Measurements from ENCODE around the gene IDH3B.

The IDH3B gene

GRCh38 chr20:2643708-2644107 is 20.3 kb downstream of the IDH3B start:
- no peak for DNase-seq (ENCODE audit: extremely low spot score)
- CTCF ChIA-PET = interaction anchor here (0.8 to 7.6 kb wide), 2 partner anchors 9 to 121 kb away, joined by 3 to 43 read pairs; no protein-coding TSS in a partner anchor
- POLR2A ChIA-PET = interaction anchor here (0.6 to 1.2 kb wide), 2 partner anchors 10 to 689 kb away, joined by 3 to 5 read pairs; no protein-coding TSS in a partner anchor
- no peak for TF ChIP-seq CTCF (IDR thresholded peaks at IDR 0.05; ENCODE audit: control extremely low read depth, extremely low read depth, low read depth, missing control alignments)

DNA sequence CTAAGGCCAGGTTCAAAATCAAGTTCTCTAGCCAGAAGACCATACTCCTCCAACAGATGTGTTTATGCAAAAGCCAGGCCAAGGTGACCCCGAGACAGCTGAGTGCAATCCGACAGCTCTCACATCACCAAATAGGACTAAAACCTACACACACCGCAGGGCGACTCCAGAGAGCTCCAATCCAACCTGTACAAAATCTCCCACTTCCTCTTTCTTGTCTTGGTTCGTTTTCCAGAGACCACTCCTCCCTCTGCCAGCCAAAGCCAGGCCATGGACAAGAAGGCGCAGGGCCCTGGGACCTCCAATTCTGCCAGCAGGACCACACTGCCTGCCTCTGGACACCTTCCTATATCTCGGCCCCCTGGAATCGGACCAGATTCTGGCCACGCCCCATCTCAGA is 23.1 kb downstream of the IDH3B start:
- CTCF ChIA-PET = interaction anchor here (7.6 kb wide), 1 partner anchor 118 kb away, joined by 43 read pairs; no protein-coding TSS in a partner anchor
- no peak for TF ChIP-seq CTCF (IDR thresholded peaks at IDR 0.05; ENCODE audit: control extremely low read depth, extremely low read depth, low read depth, missing control alignments)
- POLR2A ChIA-PET = no interaction called here
- no peak for DNase-seq (ENCODE audit: extremely low spot score)

DNA sequence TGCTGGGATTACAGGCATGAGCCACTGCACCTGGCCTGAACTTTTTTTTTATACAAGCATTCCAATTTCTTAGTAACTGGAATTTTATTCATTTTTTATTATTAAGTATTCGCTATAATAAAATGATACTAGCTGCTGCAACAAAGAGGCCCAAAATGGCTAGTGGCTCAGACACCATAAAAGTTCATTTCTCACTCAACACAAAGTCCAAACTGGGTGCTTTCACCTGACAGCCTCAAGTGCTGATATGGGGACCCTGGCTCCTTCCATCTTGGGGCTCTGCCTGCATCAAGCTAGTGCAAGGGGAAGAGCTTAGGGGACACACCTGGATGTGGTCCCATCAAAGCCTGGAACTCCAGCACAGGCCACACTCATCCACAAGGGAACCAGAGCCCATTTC is 23.8 kb downstream of the IDH3B start:
- ChIA-PET POLR2A (no interaction called here), CTCF (no interaction called here)
- no peak for DNase-seq (ENCODE audit: extremely low spot score)
- TF ChIP-seq CTCF (IDR thresholded peaks at IDR 0.05; ENCODE audit: control extremely low read depth, extremely low read depth, low read depth, missing control alignments) = no peak

GRCh38 chr20:2637246-2637645 is 26.8 kb downstream of the IDH3B start:
- TF ChIP-seq CTCF (IDR thresholded peaks at IDR 0.05; ENCODE audit: control extremely low read depth, extremely low read depth, low read depth, missing control alignments) = no peak
- DNase-seq (ENCODE audit: extremely low spot score) = no peak
- ChIA-PET CTCF (interaction anchor here (0.8 to 2.2 kb wide), 4 partner anchors 9 to 115 kb away, joined by 3 to 14 read pairs (median 3); no protein-coding TSS in a partner anchor), POLR2A (no interaction called here)

- TF ChIP-seq CTCF (IDR thresholded peaks at IDR 0.05; ENCODE audit: control extremely low read depth, extremely low read depth, low read depth, missing control alignments) = no peak
- DNase-seq (ENCODE audit: extremely low spot score) = no peak
- CTCF ChIA-PET = interaction anchor here (0.9 kb wide), 1 partner anchor 11 kb away, joined by 3 read pairs; no protein-coding TSS in a partner anchor
- POLR2A ChIA-PET = no interaction called here
Observed at GRCh38 chr20:2633381-2633780, 30.6 kb downstream of the IDH3B start.

DNA sequence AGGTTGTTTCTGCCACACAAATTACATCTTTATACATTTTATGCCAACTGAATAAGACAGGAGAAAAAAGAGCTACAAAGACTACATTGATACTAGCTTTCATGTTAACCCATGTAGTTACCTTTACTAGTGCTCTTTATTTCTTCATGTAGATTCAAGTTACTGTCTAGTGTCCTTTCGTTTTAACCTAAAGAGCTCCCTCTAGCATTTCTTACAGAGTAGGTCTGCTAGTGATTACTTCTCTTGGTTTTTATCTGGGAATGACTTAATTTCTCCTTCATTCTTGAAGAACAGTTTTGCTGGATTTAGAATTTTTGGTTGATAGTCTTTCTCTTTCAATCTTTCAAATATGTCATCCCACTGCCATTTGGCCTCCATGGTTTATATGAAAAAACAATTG is 32.8 kb downstream of the IDH3B start:
- ChIA-PET POLR2A (no interaction called here), CTCF (interaction anchor here (2.0 kb wide), 1 partner anchor 106 kb away, joined by 4 read pairs; no protein-coding TSS in a partner anchor)
- no peak for DNase-seq (ENCODE audit: extremely low spot score)
- TF ChIP-seq CTCF (IDR thresholded peaks at IDR 0.05; ENCODE audit: control extremely low read depth, extremely low read depth, low read depth, missing control alignments) = no peak
